Measurements from ENCODE around the gene CORT.

GRCh38 chr1:10473145-10473765, 23.4 kb downstream of the CORT start:
- TF ChIP-seq EZH2phosphoT487 (IDR thresholded peaks at IDR 0.05; ENCODE audit: insufficient read depth, low read depth): no peak
- no peak for TF ChIP-seq EZH2 (IDR thresholded peaks at IDR 0.05; ENCODE audit: insufficient read depth, poor library complexity, severe bottlenecking)
